RWPE2 (cell line): Measurements from ENCODE around the gene TXNDC11.
A peak's percentile ranks its signal among the peaks of the same experiment; 100 is the strongest.

Experiments used
- ATAC-seq: fragments of 200-7000 bp; cut with Tn5 transposase; 3 replicates; pipeline ENCODE4 v1.9.1; 2021; ENCODE audit warnings: low read depth
- DNase-seq: peaks from one replicate; pipeline ENCODE4 v3.0.0-alpha.2; 2020; ENCODE audit warnings: low spot score
- H3K27ac ChIP-seq: fragments of 450-650 bp; 2 replicates; pipeline ENCODE4 v1.5.1; 2017; ENCODE audit warnings: mild to moderate bottlenecking; ENCODE audit not compliant: poor library complexity, severe bottlenecking
- H3K27me3 ChIP-seq: fragments of 250-450 bp; sonication (Bioruptor Pico); 2 replicates; pipeline ENCODE4 v1.5.1; 2021; ENCODE audit warnings: mild to moderate bottlenecking, moderate library complexity; ENCODE audit not compliant: insufficient read depth, poor library complexity, severe bottlenecking
- H3K36me3 ChIP-seq: fragments of 250-450 bp; sonication (Bioruptor Pico); 2 replicates; pipeline ENCODE4 v1.5.1; 2020; ENCODE audit warnings: low read depth, mild to moderate bottlenecking, moderate library complexity
- H3K4me1 ChIP-seq: fragments of 250-450 bp; sonication (Bioruptor Pico); 2 replicates; pipeline ENCODE4 v1.5.1; 2021; ENCODE audit warnings: mild to moderate bottlenecking, moderate library complexity; ENCODE audit not compliant: insufficient read depth, poor library complexity, severe bottlenecking
- H3K4me3 ChIP-seq: fragments of 250-450 bp; sonication (Bioruptor Pico); 2 replicates; pipeline ENCODE4 v1.5.1; 2021; ENCODE audit warnings: mild to moderate bottlenecking, moderate library complexity; ENCODE audit not compliant: severe bottlenecking
- H3K9me3 ChIP-seq: fragments of 250-450 bp; sonication (Bioruptor Pico); 2 replicates; pipeline ENCODE4 v1.5.1; 2021; ENCODE audit warnings: mild to moderate bottlenecking, moderate library complexity; ENCODE audit not compliant: severe bottlenecking
- TF ChIP-seq, protein P1 (sequence below): fragments of 450-650 bp; IDR thresholded peaks from one replicate; pipeline ENCODE4 v1.5.1; 2017; ENCODE audit warnings: mild to moderate bottlenecking, moderate library complexity; ENCODE audit not compliant: poor library complexity, severe bottlenecking

TXNDC11 gene

GRCh38 chr16:11670171-11671131, 72.2 kb downstream of the TXNDC11 start:
- Histone ChIP-seq H3K27ac (peak overlapping the region; percentile 29), H3K4me1 (peaks cover 22% of the 10 kb centered on the region), H3K4me3 (no peak overlapping the region), H3K9me3 (no peaks in the 10 kb centered on the region), H3K27me3 (no peaks in the 10 kb centered on the region), H3K36me3 (no peaks in the 10 kb centered on the region)
- peak; percentile 15; the same call in 1 of the 3 replicates for ATAC-seq
- DNase-seq: no peak
- TF ChIP-seq, protein P1, sequence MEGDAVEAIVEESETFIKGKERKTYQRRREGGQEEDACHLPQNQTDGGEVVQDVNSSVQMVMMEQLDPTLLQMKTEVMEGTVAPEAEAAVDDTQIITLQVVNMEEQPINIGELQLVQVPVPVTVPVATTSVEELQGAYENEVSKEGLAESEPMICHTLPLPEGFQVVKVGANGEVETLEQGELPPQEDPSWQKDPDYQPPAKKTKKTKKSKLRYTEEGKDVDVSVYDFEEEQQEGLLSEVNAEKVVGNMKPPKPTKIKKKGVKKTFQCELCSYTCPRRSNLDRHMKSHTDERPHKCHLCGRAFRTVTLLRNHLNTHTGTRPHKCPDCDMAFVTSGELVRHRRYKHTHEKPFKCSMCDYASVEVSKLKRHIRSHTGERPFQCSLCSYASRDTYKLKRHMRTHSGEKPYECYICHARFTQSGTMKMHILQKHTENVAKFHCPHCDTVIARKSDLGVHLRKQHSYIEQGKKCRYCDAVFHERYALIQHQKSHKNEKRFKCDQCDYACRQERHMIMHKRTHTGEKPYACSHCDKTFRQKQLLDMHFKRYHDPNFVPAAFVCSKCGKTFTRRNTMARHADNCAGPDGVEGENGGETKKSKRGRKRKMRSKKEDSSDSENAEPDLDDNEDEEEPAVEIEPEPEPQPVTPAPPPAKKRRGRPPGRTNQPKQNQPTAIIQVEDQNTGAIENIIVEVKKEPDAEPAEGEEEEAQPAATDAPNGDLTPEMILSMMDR: no peak

- H3K36me3 ChIP-seq: no peaks in the 10 kb centered on the region
- TF ChIP-seq, protein P1: no peak
- DNase-seq (no peak), ATAC-seq (no peak)
- peak overlapping the region; percentile 29 for H3K27ac ChIP-seq
- H3K9me3 ChIP-seq: no peaks in the 10 kb centered on the region
- peak overlapping the region; percentile 64 for H3K4me3 ChIP-seq
- peaks cover 14% of the 10 kb centered on the region for H3K4me1 ChIP-seq
- no peaks in the 10 kb centered on the region for H3K27me3 ChIP-seq
Observed at GRCh38 chr16:11669380-11670146, 73.1 kb downstream of the TXNDC11 start.

DNA sequence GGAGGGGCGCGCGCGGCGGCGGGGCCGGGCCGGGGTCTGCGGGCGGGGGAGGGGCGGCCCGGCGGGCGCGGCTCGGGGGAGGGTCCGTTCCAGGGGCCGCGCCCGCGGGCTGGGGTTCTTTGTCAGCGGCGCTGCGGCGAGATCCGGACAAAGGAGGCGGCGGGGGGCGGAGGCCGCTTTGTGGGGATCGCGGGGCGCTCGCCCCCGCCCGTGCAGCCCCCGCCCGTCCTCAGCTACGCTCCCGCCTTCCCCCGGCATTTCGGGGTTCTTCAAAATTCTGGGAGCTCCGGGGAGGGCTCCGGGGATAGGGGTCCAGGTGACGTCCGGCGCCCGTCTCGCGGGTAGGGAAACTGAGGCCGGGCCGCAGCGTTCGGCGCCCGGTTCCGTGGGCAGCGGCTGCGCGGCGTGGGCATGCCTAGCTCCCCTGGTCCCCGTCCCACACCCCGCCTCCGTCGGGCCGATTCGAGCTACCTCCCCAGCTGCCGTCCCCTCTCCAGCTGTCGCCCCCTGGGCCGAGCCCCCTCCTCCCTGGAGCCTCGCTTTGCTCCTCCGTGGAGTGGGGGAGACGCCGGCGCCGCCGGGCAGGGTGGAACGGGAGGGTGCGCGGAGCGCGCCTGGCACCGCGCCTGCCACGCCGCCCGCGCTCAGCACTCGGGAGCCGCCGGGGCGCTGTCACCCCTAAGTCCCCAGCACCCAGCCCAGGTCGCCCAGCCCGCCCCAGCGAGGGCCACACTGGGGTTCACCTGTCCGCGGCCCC, 73.9 kb downstream of the TXNDC11 start:
- TF ChIP-seq, protein P1: no peak
- peak overlapping the region; percentile 64 for H3K4me3 ChIP-seq

DNA sequence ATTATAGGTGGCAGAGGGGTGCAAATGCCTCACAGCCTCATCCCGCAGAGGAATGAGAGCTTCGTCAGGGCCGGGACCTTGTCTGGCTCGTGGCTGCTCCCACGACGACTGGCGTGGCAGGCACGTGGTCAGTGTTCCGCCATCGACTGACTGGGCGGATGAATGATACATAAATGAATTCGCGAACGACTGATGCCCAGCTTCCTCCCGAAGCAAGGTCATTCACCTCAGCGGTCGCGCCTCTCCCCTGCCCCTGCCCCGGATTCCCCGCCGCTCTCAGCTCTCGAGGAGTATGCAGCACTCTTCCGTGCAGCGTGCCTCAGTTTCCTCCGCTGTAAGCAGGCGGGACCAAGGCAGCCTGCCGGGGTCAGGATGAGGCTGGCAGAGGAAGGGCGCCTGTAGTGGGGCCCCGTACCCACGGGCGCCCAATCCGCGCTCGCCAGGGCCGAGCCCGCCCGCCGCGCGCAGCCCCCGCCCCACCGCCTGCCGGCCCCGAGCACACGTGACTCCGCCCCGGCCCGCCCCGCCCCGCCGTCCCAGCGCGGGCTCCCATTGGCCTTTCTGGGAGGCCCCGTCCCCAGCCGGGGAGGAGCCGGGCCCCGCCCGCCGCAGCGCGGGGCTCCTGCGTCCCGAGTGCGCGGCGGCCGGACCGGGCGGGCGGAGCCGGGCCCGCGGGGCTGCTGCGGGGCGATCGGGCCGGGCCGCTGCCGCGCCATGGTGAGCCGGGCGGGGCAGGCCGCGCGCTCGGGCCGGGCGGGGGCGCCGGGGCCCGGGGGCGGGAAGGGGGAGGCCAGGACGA, 74.6 kb downstream of the TXNDC11 start, which contains the start of gene SNN:
Gene SNN, plus strand, starts transcription at position 632 of the 799 bp plus-strand sequence. CDS start 7,605 bp downstream, outside the sequence.
- H3K27ac ChIP-seq: peak within 1 kb of the TSS; percentile 29
- TF ChIP-seq, protein P1: no peak
- no peaks in the 10 kb centered on the region for H3K36me3 ChIP-seq
- no peaks in the 10 kb centered on the region for H3K27me3 ChIP-seq
- DNase-seq (no peak), ATAC-seq (peak; percentile 89)
- peaks cover 10% of the 10 kb centered on the region for H3K4me1 ChIP-seq
- H3K9me3 ChIP-seq: no peaks in the 10 kb centered on the region
- H3K4me3 ChIP-seq: peak within 1 kb of the TSS; percentile 64

More for the DNA sequence above, 73.9 kb downstream of the TXNDC11 start:
- Histone ChIP-seq H3K27me3 (no peaks in the 10 kb centered on the region), H3K27ac (peak overlapping the region; percentile 29), H3K9me3 (no peaks in the 10 kb centered on the region), H3K36me3 (no peaks in the 10 kb centered on the region), H3K4me1 (peaks cover 10% of the 10 kb centered on the region)
- DNase-seq: no peak
- ATAC-seq: no peak
